Activated naive CD4-positive, alpha-beta T cell treated with anti-CD3 and anti-CD28 coated beads, Interleukin-2, amount 50 U/mL, for 24 hours (primary cell): ENCODE data around the gene ATP9A.
"Not testable (repeated sequence)": the region's sequence is repeated elsewhere in the genome, so short reads cannot be mapped to it uniquely, and the experiment has no call there.

Experiments used
- H3K27ac Mint-ChIP-seq: one replicate; pipeline ENCODE4 v1.8.0; 2021; ENCODE audit warnings: mild to moderate bottlenecking, mixed read lengths
- H3K27me3 Mint-ChIP-seq: one replicate; pipeline ENCODE4 v1.8.0; 2021; ENCODE audit warnings: mixed read lengths
- H3K36me3 Mint-ChIP-seq: one replicate; pipeline ENCODE4 v1.8.0; 2021; ENCODE audit warnings: mixed read lengths
- H3K4me1 Mint-ChIP-seq: one replicate; pipeline ENCODE4 v1.8.0; 2021; ENCODE audit warnings: mixed read lengths
- H3K4me3 Mint-ChIP-seq: one replicate; pipeline ENCODE4 v1.8.0; 2021; ENCODE audit warnings: mild to moderate bottlenecking, mixed read lengths
- H3K9me3 Mint-ChIP-seq: one replicate; pipeline ENCODE4 v1.8.0; 2021; ENCODE audit warnings: mixed read lengths

The ATP9A gene

GRCh38 chr20:51800060-51800871, 32.1 kb upstream of the ATP9A start:
- no peak overlapping the region for H3K27ac Mint-ChIP-seq
- peaks cover 36% of the 10 kb centered on the region for H3K27me3 Mint-ChIP-seq
- no peaks in the 10 kb centered on the region for H3K9me3 Mint-ChIP-seq
- H3K36me3 Mint-ChIP-seq = no peaks in the 10 kb centered on the region
- H3K4me1 Mint-ChIP-seq = peaks cover 12% of the 10 kb centered on the region
- peak overlapping the region; percentile 76 for H3K4me3 Mint-ChIP-seq

- Mint-ChIP-seq H3K27ac (no peak overlapping the region), H3K27me3 (peaks cover 35% of the 10 kb centered on the region), H3K9me3 (no peaks in the 10 kb centered on the region), H3K36me3 (no peaks in the 10 kb centered on the region), H3K4me1 (peaks cover 12% of the 10 kb centered on the region), H3K4me3 (no peak overlapping the region)
Measured at GRCh38 chr20:51799401-51799860, 31.2 kb upstream of the ATP9A start.

DNA sequence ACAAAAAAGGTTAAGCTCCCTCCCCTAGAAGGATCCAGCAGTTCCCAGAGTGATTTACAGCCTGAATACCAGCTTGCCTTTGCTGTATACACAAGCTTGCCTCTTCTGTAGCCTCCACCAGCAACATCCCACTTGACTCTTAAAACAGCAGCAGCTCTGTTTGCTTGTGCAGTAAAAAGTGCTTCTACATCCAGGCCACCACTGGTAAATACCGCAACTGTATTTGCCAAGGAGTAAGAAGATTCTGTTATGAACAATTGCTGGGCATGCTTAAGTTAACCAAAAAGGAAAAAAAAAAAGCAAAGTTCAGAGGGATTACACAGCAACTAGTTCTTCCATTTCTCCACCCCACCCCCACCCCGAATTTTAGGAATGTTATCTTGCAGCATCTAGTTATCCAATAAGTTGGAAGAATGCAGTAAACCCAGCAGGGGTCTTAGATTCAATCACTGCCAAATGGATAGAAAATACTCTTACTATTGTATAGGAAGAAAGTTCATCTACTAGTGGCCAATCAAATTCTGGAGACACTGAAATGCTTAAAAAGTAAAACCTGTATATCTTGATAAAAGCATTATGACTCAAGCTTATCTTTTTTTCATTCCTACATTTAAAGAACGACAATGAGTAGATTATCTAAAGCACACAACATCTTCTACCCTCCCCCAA, 29.3 kb upstream of the ATP9A start:
- peaks cover 12% of the 10 kb centered on the region for H3K4me1 Mint-ChIP-seq
- H3K9me3 Mint-ChIP-seq = no peaks in the 10 kb centered on the region
- no peak overlapping the region for H3K4me3 Mint-ChIP-seq
- H3K27ac Mint-ChIP-seq = no peak overlapping the region
- peaks cover 29% of the 10 kb centered on the region for H3K27me3 Mint-ChIP-seq
- H3K36me3 Mint-ChIP-seq = no peaks in the 10 kb centered on the region

DNA sequence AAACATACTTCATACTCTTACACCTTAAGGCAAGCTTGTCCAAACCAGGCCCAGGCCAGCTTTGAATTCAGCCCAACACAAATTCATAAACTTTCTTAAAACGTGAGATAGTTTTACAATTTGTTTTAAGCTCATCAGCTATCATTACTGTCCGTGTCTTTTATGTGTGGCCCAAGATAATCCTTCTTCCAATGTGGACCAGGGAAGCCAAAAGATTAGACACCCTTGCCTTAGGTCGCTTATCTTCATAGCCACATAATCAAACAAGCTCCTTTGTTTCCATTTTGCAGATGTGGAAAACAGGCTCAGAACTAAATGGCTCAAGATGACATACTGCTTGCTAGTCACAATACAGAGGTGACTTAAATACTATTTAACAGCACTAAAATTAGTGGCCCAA, 28.1 kb upstream of the ATP9A start:
- Mint-ChIP-seq H3K27ac (no peak overlapping the region), H3K27me3 (peaks cover 26% of the 10 kb centered on the region), H3K9me3 (no peaks in the 10 kb centered on the region), H3K4me1 (peaks cover 12% of the 10 kb centered on the region), H3K36me3 (no peaks in the 10 kb centered on the region), H3K4me3 (no peak overlapping the region)

DNA sequence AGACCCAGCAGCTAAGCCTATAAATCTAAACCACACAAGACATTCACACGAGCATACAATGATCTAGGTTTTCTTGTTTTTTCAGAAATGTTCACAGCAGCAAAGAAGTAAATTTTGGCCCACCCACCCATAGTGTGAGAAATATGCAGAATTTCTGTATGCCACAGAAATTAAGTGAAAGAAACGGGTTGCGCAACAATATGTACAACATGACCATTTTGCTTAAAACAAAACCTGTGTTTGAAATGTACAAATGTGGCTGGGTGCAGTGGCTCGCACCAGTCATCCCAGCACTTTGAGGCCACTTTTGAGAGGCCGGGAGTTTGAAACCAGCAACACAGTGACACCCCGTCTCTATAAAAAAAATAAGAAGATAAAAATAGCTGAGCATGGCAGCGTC, 24.8 kb upstream of the ATP9A start:
- H3K9me3 Mint-ChIP-seq = no peaks in the 10 kb centered on the region
- no peak overlapping the region for H3K27ac Mint-ChIP-seq
- no peaks in the 10 kb centered on the region for H3K4me1 Mint-ChIP-seq
- H3K4me3 Mint-ChIP-seq = no peak overlapping the region
- H3K27me3 Mint-ChIP-seq = peaks cover 10% of the 10 kb centered on the region
- no peaks in the 10 kb centered on the region for H3K36me3 Mint-ChIP-seq

DNA sequence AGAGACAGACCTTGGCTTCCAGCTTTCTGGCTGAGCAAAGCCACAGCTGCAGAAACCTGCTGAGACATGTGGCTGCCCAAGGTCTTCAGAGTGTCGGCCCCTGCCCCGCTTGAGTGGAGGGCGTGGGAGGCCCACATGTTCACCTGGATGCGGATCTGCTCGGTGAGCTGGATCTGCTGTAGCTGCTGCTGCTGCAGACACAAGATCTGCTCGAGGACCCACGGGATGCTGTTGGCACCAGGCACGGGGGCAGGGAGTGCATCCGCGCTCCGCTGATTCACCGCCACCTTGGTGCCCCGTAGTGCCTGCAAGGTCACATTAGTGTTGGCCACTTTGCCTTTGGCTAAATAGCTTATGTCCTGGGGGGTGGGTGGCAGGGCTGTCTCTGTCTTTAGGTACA, 23.4 kb upstream of the ATP9A start:
- H3K4me3 Mint-ChIP-seq = no peak overlapping the region
- H3K27ac Mint-ChIP-seq = no peak overlapping the region
- no peaks in the 10 kb centered on the region for H3K9me3 Mint-ChIP-seq

GRCh38 chr20:51790256-51790655, 22.1 kb upstream of the ATP9A start:
- H3K27ac Mint-ChIP-seq = no peak overlapping the region
- no peaks in the 10 kb centered on the region for H3K4me1 Mint-ChIP-seq
- H3K27me3 Mint-ChIP-seq = peaks cover 3% of the 10 kb centered on the region
- H3K4me3 Mint-ChIP-seq = no peak overlapping the region
- no peaks in the 10 kb centered on the region for H3K9me3 Mint-ChIP-seq
- H3K36me3 Mint-ChIP-seq = no peaks in the 10 kb centered on the region

More for the DNA sequence above, 23.4 kb upstream of the ATP9A start:
- Mint-ChIP-seq H3K27me3 (peaks cover 5% of the 10 kb centered on the region), H3K4me1 (no peaks in the 10 kb centered on the region), H3K36me3 (no peaks in the 10 kb centered on the region)

- Mint-ChIP-seq H3K4me1 (no peaks in the 10 kb centered on the region), H3K27me3 (peaks cover 1% of the 10 kb centered on the region), H3K4me3 (no peak overlapping the region), H3K9me3 (no peaks in the 10 kb centered on the region), H3K27ac (no peak overlapping the region), H3K36me3 (no peaks in the 10 kb centered on the region)
Measured at GRCh38 chr20:51789434-51789833, 21.2 kb upstream of the ATP9A start.

DNA sequence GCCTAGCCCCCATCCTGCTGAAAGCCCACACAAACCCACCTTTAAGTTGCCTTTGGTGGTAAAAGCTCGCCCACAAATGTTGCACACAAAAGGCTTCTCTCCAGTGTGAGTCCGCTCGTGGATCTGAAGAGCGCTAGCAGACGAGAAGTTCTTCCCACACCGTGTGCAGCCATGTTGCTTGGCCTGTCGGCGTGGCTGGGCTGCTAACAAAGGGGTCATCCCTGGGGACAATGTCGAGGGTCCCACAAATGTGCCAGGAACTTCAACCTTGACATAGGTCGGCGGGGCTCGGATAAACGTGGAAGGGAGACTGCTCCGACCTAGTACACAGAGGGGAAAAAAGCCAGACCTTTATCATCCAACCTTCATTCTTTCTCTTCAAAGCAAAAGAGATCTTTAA, 20.6 kb upstream of the ATP9A start:
- peaks cover 1% of the 10 kb centered on the region for H3K27me3 Mint-ChIP-seq
- H3K4me1 Mint-ChIP-seq = no peaks in the 10 kb centered on the region
- H3K27ac Mint-ChIP-seq = no peak overlapping the region
- H3K9me3 Mint-ChIP-seq = no peaks in the 10 kb centered on the region
- H3K36me3 Mint-ChIP-seq = no peaks in the 10 kb centered on the region
- H3K4me3 Mint-ChIP-seq = no peak overlapping the region

- H3K27me3 Mint-ChIP-seq = no peaks in the 10 kb centered on the region
- no peaks in the 10 kb centered on the region for H3K36me3 Mint-ChIP-seq
- H3K9me3 Mint-ChIP-seq = no peaks in the 10 kb centered on the region
- no peaks in the 10 kb centered on the region for H3K4me1 Mint-ChIP-seq
- no peak overlapping the region for H3K27ac Mint-ChIP-seq
- H3K4me3 Mint-ChIP-seq = no peak overlapping the region
Measured at GRCh38 chr20:51784299-51784698, 16.1 kb upstream of the ATP9A start.

GRCh38 chr20:51778229-51778759, 10.1 kb upstream of the ATP9A start:
- not testable (repeated sequence) for H3K27me3 Mint-ChIP-seq, H3K27ac Mint-ChIP-seq, H3K36me3 Mint-ChIP-seq, H3K9me3 Mint-ChIP-seq, H3K4me1 Mint-ChIP-seq, H3K4me3 Mint-ChIP-seq

DNA sequence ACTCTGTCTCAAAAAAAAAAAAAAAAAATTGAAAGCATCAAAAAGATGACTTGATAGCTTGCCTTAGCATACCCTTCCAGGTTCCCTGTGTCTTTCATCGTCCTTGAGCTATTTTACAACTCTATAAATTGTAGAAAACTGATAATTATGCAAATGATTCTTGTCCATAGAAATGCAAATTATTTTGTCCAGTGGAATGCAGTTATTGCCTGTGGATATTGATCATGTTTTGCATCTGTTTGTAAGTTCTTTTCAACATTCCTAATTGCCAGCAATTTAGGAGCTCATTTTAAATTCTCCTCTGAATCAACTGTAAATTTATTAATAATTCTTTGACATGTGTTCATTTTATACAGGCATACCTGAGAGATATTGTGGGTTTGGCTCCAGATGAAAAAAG, 7.1 kb upstream of the ATP9A start:
- Mint-ChIP-seq H3K4me3 (no peak overlapping the region), H3K36me3 (no peaks in the 10 kb centered on the region), H3K27ac (no peak overlapping the region), H3K27me3 (peaks cover 6% of the 10 kb centered on the region), H3K9me3 (no peaks in the 10 kb centered on the region), H3K4me1 (no peaks in the 10 kb centered on the region)

DNA sequence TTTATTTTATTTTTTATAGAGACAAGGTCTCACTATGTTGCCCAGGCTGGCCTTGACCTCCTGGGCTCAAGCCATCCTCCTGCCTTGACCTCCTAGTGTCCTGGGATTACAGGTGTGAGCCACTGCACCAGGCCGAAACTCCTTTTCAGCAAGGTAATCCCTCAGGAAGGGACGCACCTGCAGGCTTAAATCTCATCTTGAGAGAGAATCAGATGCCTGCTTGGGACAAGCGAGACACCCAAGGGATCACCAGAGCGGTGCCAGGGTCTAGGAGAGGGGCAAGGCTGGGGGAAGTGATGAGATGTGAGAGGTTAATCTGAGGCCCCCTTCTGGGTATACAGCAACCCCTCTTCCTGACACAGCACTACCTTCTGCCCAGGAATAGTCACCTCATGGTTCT, 4.0 kb upstream of the ATP9A start:
- no peaks in the 10 kb centered on the region for H3K36me3 Mint-ChIP-seq
- no peak overlapping the region for H3K27ac Mint-ChIP-seq
- H3K27me3 Mint-ChIP-seq = peaks cover 19% of the 10 kb centered on the region
- H3K4me3 Mint-ChIP-seq = no peak overlapping the region
- no peaks in the 10 kb centered on the region for H3K9me3 Mint-ChIP-seq
- H3K4me1 Mint-ChIP-seq = peaks cover 9% of the 10 kb centered on the region

- Mint-ChIP-seq H3K36me3 (no peaks in the 10 kb centered on the region), H3K27ac (no peak overlapping the region), H3K4me1 (peaks cover 9% of the 10 kb centered on the region), H3K4me3 (peak overlapping the region; percentile 23), H3K27me3 (peaks cover 25% of the 10 kb centered on the region), H3K9me3 (no peaks in the 10 kb centered on the region)
Measured at GRCh38 chr20:51769976-51770615, 1.9 kb upstream of the ATP9A start.

DNA sequence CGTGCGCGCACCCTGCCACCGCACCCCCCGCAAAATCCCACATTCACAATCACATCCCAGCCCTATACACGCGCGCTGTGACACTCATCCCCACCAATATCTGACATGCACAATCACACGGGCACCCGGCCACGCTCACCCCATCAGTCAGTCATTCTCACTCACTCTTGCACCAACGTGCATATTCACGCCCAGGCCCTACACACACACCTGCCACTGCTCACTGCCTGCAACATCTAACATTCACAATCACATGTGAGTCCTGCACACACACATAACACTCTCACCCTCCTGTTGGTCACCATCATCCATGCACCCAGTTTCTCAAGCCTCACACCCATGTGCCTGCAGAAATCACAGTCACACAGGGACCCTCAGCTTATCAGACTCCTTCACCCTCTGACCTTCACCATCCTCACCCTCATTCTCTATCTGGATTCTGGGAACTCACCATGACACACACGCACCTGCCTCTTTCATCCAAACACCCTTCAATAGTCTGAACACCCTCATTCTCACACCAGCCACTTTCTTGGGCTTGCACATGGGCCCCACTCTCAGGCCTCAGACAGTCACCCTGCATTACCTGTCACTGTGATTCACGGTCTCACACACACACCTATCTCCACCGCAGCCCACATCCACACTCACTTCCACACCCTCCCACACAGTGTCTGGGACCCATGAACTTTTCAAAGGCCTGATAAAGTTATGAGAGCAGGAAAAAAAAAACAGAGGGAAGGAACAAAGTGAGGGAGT, 748 bp upstream of the ATP9A start:
- Mint-ChIP-seq H3K27me3 (peaks cover 30% of the 10 kb centered on the region), H3K9me3 (no peaks in the 10 kb centered on the region), H3K27ac (no peak overlapping the region), H3K4me1 (peaks cover 9% of the 10 kb centered on the region), H3K4me3 (peak overlapping the region; percentile 79), H3K36me3 (no peaks in the 10 kb centered on the region)
